ENCODE measurements around the gene HOXB9.

Gene HOXB9

GRCh38 chr17:48626245-48627117 lies at the start of gene HOXB9:
Gene HOXB9, minus strand, starts transcription at chr17:48626358. Its CDS starts 89 bp downstream, at chr17:48626269.
- DNase-seq = peak; percentile 49

GRCh38 chr17:48672340-48672739 lies 46.2 kb upstream of the HOXB9 start:
- no peak for DNase-seq

DNA sequence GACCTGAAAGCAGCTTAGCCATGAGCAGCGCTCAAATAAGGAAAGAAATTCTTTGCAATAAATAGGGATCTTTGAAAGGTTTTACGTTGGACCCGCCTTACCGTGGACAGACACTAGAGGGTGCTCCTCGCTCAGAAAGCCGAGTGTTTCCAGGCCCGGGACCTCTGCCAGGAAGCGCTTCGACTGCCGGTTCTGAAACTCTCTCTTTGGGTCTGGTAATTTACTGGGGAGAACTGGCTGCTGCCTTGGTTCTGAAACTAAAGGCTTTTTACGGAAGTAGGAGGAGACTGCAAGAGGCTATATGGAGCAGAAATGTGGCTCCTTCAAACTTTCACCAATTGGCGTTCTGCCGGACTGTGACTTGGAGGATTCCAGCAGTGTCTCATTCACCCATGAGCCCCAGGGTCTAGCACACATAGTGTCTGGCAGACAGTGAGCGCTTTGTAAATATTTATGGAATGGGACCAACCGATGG lies 45.6 kb upstream of the HOXB9 start:
- peak; percentile 79 for DNase-seq

GRCh38 chr17:48663134-48663924 lies 37.2 kb upstream of the HOXB9 start:
- DNase-seq = no peak

- DNase-seq = no peak
Observed at GRCh38 chr17:48655913-48656312, 29.8 kb upstream of the HOXB9 start.

DNA sequence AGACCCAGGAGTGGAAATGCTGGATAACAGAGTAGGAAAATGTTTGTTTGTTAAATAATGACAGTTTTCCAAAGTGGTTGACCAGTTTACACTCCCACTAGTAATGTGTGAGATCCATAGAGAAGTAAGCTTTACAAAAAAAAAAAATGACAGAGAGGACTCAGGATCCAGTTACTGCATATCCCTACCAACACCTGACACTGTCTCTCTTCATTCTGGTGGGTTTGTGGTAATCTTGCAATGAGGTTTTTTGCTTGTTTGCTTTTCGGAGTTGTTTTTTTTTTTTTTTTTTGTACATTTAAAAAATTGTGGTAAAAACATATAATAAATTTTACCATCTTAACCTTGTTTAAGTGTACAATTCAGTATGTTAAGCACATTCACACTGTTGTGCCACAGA lies 23.6 kb upstream of the HOXB9 start:
- no peak for DNase-seq

GRCh38 chr17:48647963-48648245 lies 21.7 kb upstream of the HOXB9 start:
- DNase-seq = no peak

DNA sequence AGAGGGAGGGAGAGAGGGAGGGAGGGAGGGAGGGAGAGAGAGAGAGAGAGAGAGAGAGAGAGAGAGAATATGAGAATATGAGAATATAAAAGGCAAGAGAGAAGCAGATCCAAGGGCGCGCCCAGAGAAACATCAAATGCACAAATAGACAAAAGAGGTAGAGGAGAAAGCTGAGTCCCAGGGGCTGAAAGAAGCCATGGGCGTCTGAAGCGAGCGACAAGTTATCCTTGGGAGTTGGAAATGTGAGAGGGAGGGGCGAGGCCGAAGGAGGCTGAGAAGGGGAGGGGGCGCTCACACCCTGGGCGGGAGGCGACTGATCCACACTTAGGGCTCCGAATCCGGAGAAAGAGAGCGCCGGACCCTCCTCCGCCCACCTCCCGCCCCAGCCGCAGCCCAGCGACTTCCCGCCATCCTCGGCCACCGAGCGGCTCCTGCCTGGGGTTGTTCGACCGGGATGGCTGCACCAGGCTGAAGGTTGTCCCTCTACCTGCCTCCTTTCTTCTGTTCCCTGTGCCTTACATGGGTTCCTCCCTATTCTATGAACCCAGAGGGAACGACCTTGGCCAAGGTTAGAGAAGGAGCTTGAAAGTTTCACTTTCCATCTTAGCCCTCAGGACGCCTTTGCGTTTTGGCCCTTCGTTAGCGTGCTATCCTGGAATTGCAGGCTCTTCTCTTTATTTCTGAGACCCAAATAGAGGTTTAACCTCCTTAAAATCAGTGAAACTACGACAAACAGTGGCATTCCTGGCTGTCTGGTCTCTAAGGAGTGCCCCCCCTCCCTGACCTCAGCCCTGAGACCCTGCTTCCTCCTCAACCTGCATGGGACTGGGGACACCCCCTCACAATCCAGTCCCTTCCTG lies 21.2 kb upstream of the HOXB9 start:
- DNase-seq = no peak

DNA sequence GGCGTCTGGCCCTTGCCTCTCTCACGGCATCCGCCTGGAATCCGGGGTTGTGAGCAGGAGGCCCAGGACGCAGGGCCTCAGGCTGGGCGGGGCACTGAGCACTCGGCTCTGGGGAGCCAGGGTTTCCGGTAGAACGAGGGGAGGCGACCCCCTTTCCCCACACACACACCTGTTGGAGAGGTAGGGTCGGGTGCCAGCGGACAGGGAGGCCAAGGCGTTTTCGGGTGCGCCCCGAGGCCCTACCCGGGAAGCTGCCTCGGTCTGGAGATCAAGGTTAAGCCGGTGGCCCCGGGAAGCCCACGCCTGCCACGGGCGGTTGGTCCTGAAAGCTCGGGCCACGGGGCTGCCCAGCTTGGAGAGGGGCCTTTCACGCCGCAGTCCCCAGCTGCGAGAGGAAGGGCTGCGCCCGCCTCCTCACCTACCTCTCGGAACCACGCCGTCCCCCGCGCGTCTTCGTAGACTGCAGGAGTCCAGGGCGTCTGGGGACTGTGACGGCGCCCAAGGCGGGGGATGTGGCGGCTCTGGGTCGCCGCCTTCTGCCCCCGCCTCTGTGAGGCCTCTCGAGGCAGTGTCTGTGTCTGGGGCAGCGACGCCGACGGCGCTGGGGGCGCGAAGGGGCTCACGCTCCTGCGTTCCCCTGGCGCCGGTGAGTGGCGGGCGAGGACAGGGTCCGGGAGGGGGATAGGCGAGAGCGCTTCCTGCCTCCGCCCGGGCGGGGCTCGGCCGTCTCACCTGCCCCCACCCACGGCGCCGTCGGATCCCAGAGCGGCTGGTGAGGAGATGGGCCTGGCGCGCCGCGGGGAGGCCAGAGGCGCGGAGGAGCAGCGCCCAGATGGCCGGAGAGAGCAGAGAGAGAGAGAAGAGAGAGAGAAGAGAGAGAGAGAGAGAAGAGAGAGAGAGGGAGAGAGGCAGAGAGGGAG lies 20.3 kb upstream of the HOXB9 start:
- DNase-seq = peak; percentile 38

DNA sequence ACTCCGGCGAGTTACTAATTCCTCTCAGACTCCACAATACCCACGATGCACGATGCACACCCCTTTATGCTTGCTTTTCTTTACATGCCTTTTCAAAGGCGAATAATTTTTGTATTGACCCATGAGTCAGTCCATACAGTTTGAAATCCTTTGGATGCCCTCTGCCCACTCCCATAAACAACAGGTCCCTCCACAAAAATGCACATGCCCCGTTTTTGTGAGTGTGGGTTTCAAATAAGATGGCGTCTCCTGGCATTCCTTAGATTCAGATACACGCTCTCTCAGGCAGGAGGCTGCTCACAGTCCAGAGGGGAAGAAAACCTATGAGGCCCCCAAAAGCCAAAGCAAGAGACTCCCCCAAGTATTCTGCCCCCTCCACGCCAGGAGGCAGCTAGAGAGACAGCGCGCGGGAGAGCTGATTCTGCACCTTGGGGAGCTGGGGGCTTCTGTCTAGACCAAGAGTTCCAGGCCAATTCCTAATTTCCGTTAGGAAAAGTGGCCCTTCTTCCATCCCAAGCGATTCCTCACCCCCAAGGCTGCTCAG lies 19.6 kb upstream of the HOXB9 start:
- no peak for DNase-seq

DNA sequence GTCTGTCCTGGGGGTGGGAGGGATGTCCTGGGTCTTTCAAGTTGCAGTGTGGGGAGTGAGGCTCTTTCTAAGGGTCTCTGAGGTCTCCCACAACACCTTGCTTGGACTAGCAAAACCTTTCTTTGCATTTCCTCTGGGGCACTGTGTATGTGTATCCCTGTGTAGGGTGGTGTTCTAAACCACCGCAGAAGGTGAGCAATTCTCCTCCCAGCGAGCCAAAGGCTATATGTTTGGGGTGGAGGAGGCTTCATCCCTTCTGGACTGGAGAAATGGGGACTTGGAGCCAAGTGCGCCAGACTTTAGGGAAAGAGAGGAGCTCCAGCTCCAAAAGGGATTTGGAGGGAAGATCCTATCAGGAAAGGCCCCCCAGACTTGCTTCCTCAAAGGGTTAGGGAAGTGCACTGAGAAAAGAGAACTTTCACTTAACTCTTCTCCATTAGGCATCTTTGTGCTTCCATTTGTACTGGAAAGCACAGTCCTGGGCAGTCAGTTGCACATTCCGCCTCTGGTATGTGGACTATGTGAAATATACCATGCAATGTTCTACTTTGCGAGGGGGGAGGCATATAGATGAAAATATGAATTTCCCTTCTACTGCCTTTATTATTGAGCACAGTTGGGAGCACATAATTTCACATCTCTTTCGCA lies 18.9 kb upstream of the HOXB9 start:
- no peak for DNase-seq

- no peak for DNase-seq
Observed at GRCh38 chr17:48644159-48644558, 18.0 kb upstream of the HOXB9 start.

DNA sequence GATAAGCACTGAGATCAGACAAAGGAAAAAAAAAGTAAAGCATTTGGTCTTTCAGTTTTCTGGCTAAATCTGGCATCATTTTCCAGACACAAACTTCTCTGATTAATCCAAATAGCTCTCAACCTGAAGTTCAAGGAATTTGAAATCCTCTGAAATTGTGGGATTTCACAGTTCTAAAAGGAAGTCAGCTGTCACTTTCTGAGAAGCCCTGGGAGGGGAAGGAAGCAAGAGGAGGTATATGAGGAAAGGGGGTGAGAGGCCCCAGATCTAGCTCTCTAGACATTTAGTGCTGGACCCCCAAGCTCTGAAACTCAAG lies 17.5 kb upstream of the HOXB9 start:
- no peak for DNase-seq

DNA sequence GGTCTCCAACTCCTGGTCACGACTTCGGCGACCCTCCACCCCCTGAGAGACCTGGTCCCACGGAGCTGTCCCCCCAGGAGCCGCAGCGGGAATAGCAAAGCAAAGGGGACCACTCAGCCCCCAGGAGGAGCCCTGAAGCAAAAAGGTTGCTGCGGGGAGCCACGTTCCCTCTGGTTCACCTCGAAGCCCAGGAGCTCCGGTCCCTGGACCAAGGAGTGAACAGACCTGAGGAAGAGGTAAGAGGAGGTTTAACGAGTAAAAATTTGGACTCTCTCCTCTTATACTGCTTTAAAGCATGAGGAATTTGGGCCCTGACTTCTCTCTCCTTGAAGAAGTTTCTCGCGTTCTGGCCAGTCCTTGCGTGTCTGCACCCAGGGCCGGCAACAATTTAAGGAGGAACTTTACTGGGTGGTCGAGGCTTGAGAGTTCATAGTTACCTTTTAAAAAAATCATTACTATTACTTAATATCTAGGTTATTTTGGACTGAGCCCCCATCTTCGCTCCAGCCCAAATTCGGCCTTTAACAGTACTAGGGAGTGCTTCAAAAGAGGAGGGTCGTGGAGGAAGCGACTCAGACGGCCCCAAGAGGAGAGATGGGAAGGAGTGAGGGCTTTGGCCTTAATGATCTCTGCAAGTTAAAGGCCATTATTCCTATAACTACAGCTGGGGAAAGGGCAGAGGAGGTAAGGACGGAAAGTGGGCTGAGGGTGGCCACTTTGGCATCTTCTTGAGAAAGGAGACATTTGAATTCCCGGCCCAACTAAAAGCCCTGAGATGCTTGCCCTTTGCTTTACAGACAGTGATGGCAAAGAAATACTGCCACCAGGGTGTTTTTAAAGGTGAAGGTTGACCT lies 16.9 kb upstream of the HOXB9 start:
- no peak for DNase-seq

- DNase-seq = no peak
Observed at GRCh38 chr17:48642059-48642842, 16.1 kb upstream of the HOXB9 start.

- no peak for DNase-seq
Observed at GRCh38 chr17:48641541-48642058, 15.4 kb upstream of the HOXB9 start.

- no peak for DNase-seq
Observed at GRCh38 chr17:48640858-48641180, 14.7 kb upstream of the HOXB9 start.

DNA sequence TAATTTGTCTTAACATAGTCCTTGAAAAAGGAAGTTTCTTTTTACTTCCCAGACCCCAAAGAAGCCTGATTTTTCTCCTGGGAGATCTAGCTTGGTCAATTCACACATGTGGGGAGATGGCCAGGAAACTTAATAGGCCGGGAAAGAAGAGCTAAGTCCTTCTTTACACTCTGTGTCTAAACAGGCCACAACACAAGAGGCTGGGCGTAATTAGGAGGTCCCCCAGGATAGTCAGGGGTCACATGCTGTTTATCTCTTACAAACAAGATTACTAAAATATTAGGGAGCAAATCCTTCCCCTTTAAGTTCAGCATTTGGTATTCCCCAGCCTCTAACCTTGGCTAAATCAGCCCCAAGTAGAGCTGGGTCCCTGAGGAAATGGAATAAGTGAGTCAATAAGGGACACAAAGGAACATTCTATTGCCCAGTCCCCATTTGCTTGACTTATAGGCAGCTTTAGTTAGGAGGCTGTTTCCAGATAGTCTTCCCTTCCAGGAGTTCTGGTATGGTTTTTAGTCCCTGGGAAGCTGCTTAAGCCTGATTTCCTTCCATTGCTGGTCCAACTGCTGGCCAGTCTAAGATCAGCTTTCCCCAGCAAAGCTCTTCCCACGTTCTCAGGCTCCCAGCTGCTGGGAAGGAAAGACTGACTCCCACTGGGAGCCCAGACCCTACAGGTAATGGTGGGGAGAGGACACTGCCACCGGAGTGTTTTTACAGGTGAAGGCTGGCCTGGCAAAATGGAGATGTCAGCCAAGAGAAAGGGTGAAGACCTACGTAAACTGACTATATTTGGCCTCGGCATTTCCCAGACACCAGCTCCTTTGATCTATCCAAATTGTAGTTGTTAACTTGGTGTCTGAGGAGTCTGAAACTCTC lies 14.1 kb upstream of the HOXB9 start:
- no peak for DNase-seq
